NCI-H2107 (cell line): ENCODE measurements around the gene LMX1A.

Experiments
- DNase-seq: peaks from one replicate; lab custom pipeline; 2025; lab: John Stamatoyannopoulos, UW

LMX1A gene

GRCh38 chr1:165161130-165161529 lies 195.4 kb downstream of the LMX1A start:
- DNase-seq, result no peak

DNA sequence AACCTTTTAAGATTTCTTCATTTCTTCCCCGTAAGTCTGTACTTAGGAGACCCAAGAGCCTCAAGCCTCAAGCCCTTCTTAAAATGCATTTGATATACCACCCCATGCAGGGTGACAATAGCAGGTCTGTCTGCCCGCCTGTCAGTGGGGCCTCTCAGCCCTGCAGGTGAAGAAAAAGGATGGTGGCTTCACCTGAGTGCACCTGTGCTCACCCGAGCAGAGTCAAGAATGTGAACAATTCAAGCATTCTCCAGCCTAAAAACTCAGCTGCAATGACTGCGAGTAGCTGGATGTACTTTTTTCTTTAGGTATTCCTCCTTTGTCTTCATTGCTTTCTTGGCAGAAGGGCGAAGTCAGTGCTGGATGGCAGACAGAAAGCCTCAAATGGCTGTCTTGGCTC lies 203.3 kb downstream of the LMX1A start:
- DNase-seq, result no peak

DNA sequence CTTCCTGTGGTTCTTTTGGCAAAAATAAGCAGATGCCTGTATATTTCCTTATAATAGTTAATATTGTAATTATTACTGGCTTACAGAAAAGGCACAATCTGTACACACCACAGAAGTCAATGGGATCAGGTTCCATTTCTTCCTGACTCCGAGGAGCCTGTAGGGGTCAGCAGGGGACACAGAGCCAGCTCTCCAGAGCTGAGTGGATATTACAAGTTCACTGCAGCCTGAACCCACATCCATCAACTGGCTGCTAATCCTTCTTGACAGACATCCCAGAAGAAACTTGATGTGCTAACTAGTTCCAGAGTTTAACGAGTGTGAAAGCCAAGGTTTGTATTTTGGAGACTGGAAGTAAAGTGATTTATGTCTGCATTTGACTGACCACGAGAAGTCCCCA lies 203.8 kb downstream of the LMX1A start:
- peak; percentile 19 for DNase-seq

- no peak for DNase-seq
Observed at GRCh38 chr1:165152109-165152508, 204.4 kb downstream of the LMX1A start.
